HFFc6 (cell line): Measurements from ENCODE around the gene LCN2. TPM values are rescaled to one million over a fixed set of nuclear protein-coding genes. Genes with fewer than 3 reads are reported as not detected.

Experiments
- DNase-seq: peaks from one replicate; pipeline ENCODE4 v3.0.0-alpha.2; 2018
- H3K27ac Mint-ChIP-seq: 2 replicates; pipeline ENCODE4 v1.8.0; 2020; ENCODE audit warnings: mild to moderate bottlenecking, mixed read lengths
- H3K27me3 Mint-ChIP-seq: 2 replicates; pipeline ENCODE4 v1.8.0; 2021; ENCODE audit warnings: mild to moderate bottlenecking, moderate library complexity, mixed read lengths; ENCODE audit not compliant: insufficient read depth
- H3K36me3 Mint-ChIP-seq: 2 replicates; pipeline ENCODE4 v1.8.0; 2021; ENCODE audit warnings: low read depth, mixed read lengths
- H3K4me1 Mint-ChIP-seq: 2 replicates; pipeline ENCODE4 v1.8.0; 2020; ENCODE audit warnings: low read depth, mixed read lengths
- H3K4me3 Mint-ChIP-seq: 2 replicates; pipeline ENCODE4 v1.8.0; 2020; ENCODE audit warnings: mild to moderate bottlenecking, moderate library complexity, mixed read lengths
- H3K9me3 Mint-ChIP-seq: 2 replicates; pipeline ENCODE4 v1.8.0; 2020; ENCODE audit warnings: mild to moderate bottlenecking, mixed read lengths
- total RNA-seq, 6 experiments: library from RNA; stranded (reverse); fragmentation: NEBNext Ultra II Directional; extraction: Animal tissue kit (Norgen Biotek cat#: 25700); gene quantifications; 2 replicates in 1 of 6; 3 replicates in 5 of 6; pipeline ENCODE4 v1.2.3, GENCODE V29; 2021
- TF ChIP-seq, protein P1 (sequence below): fragments of 200-600 bp; sonication (generic); IDR thresholded peaks from 2 replicates; pipeline ENCODE4 v1.5.0; 2021; ENCODE audit warnings: antibody characterized with exemption, mild to moderate bottlenecking

Gene LCN2
- total RNA-seq, 6 experiments from 2014 or later: not detected

DNA sequence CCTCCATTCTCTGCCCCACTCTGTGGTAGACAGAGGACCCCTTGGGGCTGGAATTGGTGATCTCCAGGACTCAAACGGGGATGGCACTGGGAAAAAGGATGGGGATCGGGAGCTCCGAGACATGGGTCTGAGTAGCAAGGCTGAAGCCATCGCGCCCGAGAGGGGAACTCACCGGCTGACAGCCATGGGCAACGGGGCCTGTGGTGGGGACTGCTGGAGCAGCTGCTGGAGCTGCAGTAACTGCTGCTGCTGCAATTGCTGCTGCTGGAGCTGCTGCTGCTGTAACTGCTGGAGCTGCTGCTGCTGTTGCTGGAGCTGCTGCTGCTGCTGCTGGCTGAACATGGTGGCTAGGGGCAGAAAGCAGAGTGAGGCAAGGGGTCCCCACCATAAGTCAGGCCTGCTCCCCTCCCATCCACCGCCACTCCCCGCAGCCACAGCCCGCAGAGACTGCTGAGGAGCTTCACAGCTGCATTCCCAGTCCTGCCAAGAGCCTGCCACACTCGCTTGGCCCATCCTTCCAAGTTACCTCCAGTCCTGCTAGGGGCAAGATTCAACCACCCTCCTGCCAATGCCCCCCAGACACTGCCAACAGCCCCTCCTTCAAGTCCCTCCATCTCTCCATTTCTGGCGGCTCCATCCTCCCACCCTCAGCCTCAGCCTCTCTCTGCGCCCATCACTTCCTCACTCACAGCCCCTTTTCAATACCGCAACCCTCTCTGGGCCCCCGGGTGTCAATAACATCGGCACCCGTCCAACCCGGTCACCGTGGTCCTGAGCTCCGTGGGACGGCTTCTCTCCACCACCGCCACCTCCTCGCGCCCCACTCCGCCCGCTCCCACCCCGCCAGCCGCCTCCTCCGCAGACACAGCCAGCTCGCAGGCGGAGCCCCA, 41.5 kb downstream of the LCN2 start:
- Mint-ChIP-seq H3K27me3 (no peaks in the 10 kb centered on the region; the same call in none of the 2 replicates), H3K4me3 (peak overlapping the region; percentile 98), H3K9me3 (no peaks in the 10 kb centered on the region), H3K36me3 (peaks cover 12% of the 10 kb centered on the region; the same call in 1 of the 2 replicates), H3K4me1 (peaks cover 27% of the 10 kb centered on the region), H3K27ac (peak overlapping the region; percentile 83)
- no peak for DNase-seq
- TF ChIP-seq, protein P1, sequence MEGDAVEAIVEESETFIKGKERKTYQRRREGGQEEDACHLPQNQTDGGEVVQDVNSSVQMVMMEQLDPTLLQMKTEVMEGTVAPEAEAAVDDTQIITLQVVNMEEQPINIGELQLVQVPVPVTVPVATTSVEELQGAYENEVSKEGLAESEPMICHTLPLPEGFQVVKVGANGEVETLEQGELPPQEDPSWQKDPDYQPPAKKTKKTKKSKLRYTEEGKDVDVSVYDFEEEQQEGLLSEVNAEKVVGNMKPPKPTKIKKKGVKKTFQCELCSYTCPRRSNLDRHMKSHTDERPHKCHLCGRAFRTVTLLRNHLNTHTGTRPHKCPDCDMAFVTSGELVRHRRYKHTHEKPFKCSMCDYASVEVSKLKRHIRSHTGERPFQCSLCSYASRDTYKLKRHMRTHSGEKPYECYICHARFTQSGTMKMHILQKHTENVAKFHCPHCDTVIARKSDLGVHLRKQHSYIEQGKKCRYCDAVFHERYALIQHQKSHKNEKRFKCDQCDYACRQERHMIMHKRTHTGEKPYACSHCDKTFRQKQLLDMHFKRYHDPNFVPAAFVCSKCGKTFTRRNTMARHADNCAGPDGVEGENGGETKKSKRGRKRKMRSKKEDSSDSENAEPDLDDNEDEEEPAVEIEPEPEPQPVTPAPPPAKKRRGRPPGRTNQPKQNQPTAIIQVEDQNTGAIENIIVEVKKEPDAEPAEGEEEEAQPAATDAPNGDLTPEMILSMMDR: no peak

DNA sequence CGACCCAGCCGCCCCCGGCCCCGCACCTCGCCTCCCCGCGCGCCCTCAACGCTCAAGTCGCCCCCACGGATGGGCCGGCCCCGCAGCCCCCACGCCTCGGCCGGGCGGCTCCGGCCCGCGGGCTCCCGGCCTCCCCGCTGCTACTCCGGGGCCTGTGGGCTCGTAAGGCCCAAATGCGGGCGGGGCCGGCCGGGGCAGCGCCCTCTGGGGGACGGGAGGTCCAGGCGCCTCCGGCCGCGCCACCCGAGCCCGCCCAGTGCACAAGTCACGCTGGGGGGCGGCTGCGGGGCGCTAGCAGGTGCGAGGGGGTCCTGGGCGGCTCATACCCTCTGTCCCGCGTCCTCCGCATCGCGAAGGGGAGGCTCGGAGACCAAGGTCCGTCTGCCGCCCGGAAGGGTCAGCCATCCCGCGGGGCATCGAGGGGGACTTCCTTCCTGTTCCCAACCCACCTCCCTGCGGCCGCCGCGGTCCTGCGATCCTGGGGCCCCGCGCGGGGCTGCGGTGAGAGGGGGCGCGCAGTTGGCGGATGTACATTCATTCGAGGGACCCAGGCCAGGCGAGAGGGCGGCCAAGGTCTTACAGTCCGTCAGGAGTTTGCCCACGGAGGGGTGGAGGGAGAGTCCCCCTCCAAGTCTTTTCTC, 42.3 kb downstream of the LCN2 start, which contains the start of gene CIZ1:
Gene CIZ1, minus strand, starts transcription at position 167 of the 641 bp plus-strand sequence. CDS start 715 bp downstream, outside the sequence.
- peak within 1 kb of the TSS; percentile 83 for H3K27ac Mint-ChIP-seq
- no peaks in the 10 kb centered on the region; the same call in none of the 2 replicates for H3K27me3 Mint-ChIP-seq
- peaks cover 27% of the 10 kb centered on the region for H3K4me1 Mint-ChIP-seq
- DNase-seq: peak; percentile 43
- peak within 1 kb of the TSS; percentile 98 for H3K4me3 Mint-ChIP-seq
- H3K9me3 Mint-ChIP-seq: no peaks in the 10 kb centered on the region
- TF ChIP-seq, protein P1: peak; percentile 87
- peaks cover 7% of the 10 kb centered on the region; the same call in 1 of the 2 replicates for H3K36me3 Mint-ChIP-seq

DNA sequence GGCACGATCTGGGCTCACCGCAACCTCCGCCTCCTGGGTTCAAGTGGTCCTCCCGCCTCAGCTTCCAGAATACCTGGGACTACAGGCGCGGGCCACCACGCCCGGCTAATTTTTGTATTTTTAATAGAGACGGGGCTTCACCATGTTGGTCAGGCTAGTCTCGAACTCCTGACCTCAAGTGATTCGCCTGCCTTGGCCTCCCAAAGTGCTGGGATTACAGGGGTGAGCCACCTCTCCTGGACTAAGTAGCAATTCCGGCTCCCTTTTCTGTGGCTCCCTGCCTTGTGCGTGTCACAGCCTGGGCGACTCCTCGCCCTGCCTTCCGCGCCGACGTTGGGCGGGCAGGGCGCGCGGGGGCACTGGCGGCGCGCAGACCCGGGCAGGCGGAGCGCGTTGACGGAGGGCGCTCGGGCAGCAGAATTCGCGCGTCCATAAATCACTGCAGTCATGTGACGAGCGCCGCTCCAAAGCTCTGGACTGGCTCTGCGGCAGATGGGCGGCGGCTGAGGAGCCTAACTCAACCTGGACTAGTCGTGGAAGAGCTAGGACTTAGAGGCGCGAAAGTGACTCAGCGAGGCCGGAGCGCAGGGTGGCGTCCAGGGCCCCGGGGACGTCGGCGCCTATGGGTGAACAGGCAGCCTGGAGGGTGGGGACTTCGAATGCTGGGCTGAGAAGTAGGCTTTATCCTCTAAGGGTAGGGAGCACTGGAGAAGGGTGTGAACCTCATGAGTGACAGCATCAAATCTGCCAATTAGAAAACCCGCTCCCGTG, 43.5 kb downstream of the LCN2 start:
- TF ChIP-seq, protein P1: peak; percentile 65
- no peaks in the 10 kb centered on the region; the same call in 1 of the 2 replicates for H3K36me3 Mint-ChIP-seq
- DNase-seq: peak; percentile 96
- peak overlapping the region; percentile 83 for H3K27ac Mint-ChIP-seq
- no peaks in the 10 kb centered on the region; the same call in none of the 2 replicates for H3K27me3 Mint-ChIP-seq
- H3K4me1 Mint-ChIP-seq: peaks cover 27% of the 10 kb centered on the region
- H3K9me3 Mint-ChIP-seq: no peaks in the 10 kb centered on the region
- H3K4me3 Mint-ChIP-seq: peak overlapping the region; percentile 73

DNA sequence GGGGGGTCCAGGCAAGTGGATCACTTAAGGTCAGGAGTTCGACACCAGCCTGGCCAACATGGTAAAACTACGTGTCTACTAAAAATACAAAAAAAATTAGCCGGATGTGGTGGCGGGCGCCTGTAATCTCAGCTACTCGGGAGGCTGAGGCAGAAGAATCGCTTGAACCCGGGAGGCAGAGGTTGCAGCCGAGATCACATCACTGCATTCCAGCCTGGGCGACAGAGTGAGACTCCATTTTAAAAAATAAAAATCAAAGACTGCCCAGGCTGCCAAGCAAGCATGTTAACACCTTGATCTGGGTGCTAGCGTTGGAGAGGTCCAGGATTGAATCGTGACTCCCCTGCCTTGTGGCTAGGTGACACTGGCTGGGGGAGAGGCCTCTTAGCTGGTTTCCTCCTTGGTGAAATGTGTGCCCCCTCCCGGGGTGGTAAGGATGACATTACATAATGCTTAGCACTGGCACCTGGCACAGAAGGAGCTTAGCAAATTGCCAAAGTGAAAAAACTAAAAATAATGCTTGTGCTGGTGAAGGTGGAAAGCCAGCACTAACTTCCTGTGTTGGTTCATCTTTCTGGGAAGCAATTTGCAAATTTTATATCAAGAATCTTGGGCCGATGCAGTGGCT, 44.3 kb downstream of the LCN2 start:
- Mint-ChIP-seq H3K4me3 (peak overlapping the region; percentile 73; the same call in 1 of the 2 replicates), H3K9me3 (no peaks in the 10 kb centered on the region), H3K27ac (peak overlapping the region; percentile 83), H3K4me1 (peaks cover 20% of the 10 kb centered on the region), H3K36me3 (no peaks in the 10 kb centered on the region; the same call in 1 of the 2 replicates), H3K27me3 (no peaks in the 10 kb centered on the region; the same call in none of the 2 replicates)
- TF ChIP-seq, protein P1: no peak
- no peak for DNase-seq
